ENCODE measurements around the gene MGRN1. TPM values are rescaled to one million over a fixed set of nuclear protein-coding genes. Genes with fewer than 3 reads are reported as not detected.

MGRN1 gene
- polyA plus RNA-seq, 1 donor from 2014 or later: 35.9 TPM

DNA sequence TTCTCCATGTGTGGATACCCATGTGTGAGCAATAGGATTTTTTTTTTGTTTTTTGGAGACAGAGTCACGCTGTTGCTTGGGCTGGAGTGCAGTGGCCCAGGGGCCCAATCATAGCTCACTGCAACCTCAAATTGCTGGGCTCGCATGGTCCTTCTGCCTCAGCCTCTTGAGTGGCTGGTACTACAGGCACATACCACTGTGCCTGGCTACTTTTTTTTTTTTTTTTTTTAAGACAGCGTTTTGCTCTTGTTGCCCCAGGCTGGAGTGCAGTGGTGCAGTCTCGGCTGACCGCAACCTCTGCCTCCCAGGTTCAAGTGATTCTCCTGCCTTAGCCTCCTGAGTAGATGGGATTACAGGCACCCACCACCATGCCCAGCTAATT lies 16.7 kb downstream of the MGRN1 start:
- Histone ChIP-seq H3K9ac (ENCODE audit: low read length) (no peak overlapping the region), H3K27me3 (ENCODE audit: insufficient read depth, low read depth, low read length) (no peaks in the 10 kb centered on the region), H3F3A (ENCODE audit: insufficient read depth, low read length, poor library complexity, severe bottlenecking) (no peaks in the 10 kb centered on the region), H3K4me3 (ENCODE audit: low read length) (no peak overlapping the region), H3K79me2 (replicated peaks; ENCODE audit: insufficient read depth, low read length) (peaks cover 51% of the 10 kb centered on the region), H4K20me1 (ENCODE audit: insufficient read depth) (no peaks in the 10 kb centered on the region), H3K36me3 (ENCODE audit: insufficient read depth, low read length) (no peaks in the 10 kb centered on the region), H3K27ac (ENCODE audit: low read length) (no peak overlapping the region), H3K4me2 (ENCODE audit: low read length) (no peak overlapping the region), H3K9me3 (ENCODE audit: low read length) (no peaks in the 10 kb centered on the region), H3K9me2 (ENCODE audit: insufficient read depth, low read length) (no peaks in the 10 kb centered on the region), H2AFZ (ENCODE audit: low read depth, low read length) (no peak overlapping the region)
- TF ChIP-seq, protein P1, sequence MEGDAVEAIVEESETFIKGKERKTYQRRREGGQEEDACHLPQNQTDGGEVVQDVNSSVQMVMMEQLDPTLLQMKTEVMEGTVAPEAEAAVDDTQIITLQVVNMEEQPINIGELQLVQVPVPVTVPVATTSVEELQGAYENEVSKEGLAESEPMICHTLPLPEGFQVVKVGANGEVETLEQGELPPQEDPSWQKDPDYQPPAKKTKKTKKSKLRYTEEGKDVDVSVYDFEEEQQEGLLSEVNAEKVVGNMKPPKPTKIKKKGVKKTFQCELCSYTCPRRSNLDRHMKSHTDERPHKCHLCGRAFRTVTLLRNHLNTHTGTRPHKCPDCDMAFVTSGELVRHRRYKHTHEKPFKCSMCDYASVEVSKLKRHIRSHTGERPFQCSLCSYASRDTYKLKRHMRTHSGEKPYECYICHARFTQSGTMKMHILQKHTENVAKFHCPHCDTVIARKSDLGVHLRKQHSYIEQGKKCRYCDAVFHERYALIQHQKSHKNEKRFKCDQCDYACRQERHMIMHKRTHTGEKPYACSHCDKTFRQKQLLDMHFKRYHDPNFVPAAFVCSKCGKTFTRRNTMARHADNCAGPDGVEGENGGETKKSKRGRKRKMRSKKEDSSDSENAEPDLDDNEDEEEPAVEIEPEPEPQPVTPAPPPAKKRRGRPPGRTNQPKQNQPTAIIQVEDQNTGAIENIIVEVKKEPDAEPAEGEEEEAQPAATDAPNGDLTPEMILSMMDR (IDR thresholded peaks at IDR 0.05; ENCODE audit: poor library complexity, severe bottlenecking): no peak
- TF ChIP-seq MXI1 (conservative IDR thresholded peaks at IDR 0.05; ENCODE audit: poor library complexity, severe bottlenecking) (no peak), TAF1 (IDR thresholded peaks at IDR 0.05; ENCODE audit: low read depth) (no peak), RAD21 (conservative IDR thresholded peaks at IDR 0.05) (no peak), POLR2AphosphoS5 (IDR thresholded peaks at IDR 0.05) (no peak), SMC3 (conservative IDR thresholded peaks at IDR 0.05; ENCODE audit: poor library complexity) (no peak), EP300 (conservative IDR thresholded peaks at IDR 0.05; ENCODE audit: poor library complexity, severe bottlenecking) (no peak), EZH2 (IDR thresholded peaks at IDR 0.05; ENCODE audit: borderline replicate concordance, insufficient read depth, low read length, poor library complexity, severe bottlenecking) (no peak)
- TF ChIP-seq, protein P2, sequence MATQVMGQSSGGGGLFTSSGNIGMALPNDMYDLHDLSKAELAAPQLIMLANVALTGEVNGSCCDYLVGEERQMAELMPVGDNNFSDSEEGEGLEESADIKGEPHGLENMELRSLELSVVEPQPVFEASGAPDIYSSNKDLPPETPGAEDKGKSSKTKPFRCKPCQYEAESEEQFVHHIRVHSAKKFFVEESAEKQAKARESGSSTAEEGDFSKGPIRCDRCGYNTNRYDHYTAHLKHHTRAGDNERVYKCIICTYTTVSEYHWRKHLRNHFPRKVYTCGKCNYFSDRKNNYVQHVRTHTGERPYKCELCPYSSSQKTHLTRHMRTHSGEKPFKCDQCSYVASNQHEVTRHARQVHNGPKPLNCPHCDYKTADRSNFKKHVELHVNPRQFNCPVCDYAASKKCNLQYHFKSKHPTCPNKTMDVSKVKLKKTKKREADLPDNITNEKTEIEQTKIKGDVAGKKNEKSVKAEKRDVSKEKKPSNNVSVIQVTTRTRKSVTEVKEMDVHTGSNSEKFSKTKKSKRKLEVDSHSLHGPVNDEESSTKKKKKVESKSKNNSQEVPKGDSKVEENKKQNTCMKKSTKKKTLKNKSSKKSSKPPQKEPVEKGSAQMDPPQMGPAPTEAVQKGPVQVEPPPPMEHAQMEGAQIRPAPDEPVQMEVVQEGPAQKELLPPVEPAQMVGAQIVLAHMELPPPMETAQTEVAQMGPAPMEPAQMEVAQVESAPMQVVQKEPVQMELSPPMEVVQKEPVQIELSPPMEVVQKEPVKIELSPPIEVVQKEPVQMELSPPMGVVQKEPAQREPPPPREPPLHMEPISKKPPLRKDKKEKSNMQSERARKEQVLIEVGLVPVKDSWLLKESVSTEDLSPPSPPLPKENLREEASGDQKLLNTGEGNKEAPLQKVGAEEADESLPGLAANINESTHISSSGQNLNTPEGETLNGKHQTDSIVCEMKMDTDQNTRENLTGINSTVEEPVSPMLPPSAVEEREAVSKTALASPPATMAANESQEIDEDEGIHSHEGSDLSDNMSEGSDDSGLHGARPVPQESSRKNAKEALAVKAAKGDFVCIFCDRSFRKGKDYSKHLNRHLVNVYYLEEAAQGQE (IDR thresholded peaks at IDR 0.05; ENCODE audit: borderline replicate concordance): no peak

DNA sequence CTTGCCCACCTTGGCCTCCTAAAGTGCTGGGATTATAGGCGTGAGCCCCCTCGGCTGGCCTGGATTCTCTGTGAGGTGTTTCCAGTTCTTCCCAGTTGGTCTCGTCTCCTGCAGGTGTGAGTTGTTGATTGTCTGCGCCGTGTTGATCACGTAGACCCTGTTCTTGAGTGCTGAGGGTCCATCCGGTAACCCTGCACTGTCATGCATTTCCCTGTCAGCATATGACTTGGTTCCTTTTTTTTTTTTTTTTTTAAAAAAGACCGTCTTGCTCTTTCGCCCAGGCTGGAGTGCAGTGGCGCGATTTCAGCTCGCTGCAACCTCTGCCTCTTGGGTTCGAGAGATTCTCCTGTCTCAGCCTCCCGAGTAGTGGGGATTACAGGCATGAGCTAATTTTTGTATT lies 17.3 kb downstream of the MGRN1 start:
- no peaks in the 10 kb centered on the region for H3K27me3 ChIP-seq (ENCODE audit: insufficient read depth, low read depth, low read length)
- TF ChIP-seq EZH2 (IDR thresholded peaks at IDR 0.05; ENCODE audit: borderline replicate concordance, insufficient read depth, low read length, poor library complexity, severe bottlenecking) (no peak), MXI1 (conservative IDR thresholded peaks at IDR 0.05; ENCODE audit: poor library complexity, severe bottlenecking) (no peak)
- TF ChIP-seq, protein P1 (IDR thresholded peaks at IDR 0.05; ENCODE audit: poor library complexity, severe bottlenecking): no peak
- H4K20me1 ChIP-seq (ENCODE audit: insufficient read depth): no peaks in the 10 kb centered on the region
- H3K9me3 ChIP-seq (ENCODE audit: low read length): no peaks in the 10 kb centered on the region
- no peaks in the 10 kb centered on the region for H3K9me2 ChIP-seq (ENCODE audit: insufficient read depth, low read length)
- H3K36me3 ChIP-seq (ENCODE audit: insufficient read depth, low read length): peaks cover 2% of the 10 kb centered on the region
- H3K4me3 ChIP-seq (ENCODE audit: low read length): no peak overlapping the region
- H3K79me2 ChIP-seq (replicated peaks; ENCODE audit: insufficient read depth, low read length): peaks cover 48% of the 10 kb centered on the region
- no peaks in the 10 kb centered on the region for H3F3A ChIP-seq (ENCODE audit: insufficient read depth, low read length, poor library complexity, severe bottlenecking)
- no peak overlapping the region for H3K27ac ChIP-seq (ENCODE audit: low read length)
- H3K9ac ChIP-seq (ENCODE audit: low read length): no peak overlapping the region
- H3K4me2 ChIP-seq (ENCODE audit: low read length): no peak overlapping the region
- H2AFZ ChIP-seq (ENCODE audit: low read depth, low read length): no peak overlapping the region

Measured in neural cell (in vitro differentiated cells).